SK-N-SH treated with all-trans-retinoic acid at 6 μM for 48 hours (cell line): ENCODE data around the gene PDE3A.

Experiments
- ATAC-seq: fragments of 200-7000 bp; cut with Tn5 transposase; 3 replicates; pipeline ENCODE4 v1.9.1; 2020; ENCODE audit warnings: mild to moderate bottlenecking, moderate library complexity
- ARNTL ChIP-seq: fragments of 450-650 bp; formaldehyde crosslinking; IDR thresholded peaks from 2 replicates; pipeline ENCODE4 v1.5.0; 2020; ENCODE audit warnings: low read depth, mild to moderate bottlenecking, moderate library complexity, borderline replicate concordance
- BACH2 ChIP-seq: fragments of 250-450 bp; sonication (Bioruptor Pico); IDR thresholded peaks from 2 replicates; pipeline ENCODE4 v1.9.0; 2021; ENCODE audit warnings: mild to moderate bottlenecking, borderline replicate concordance
- CREB5 ChIP-seq: fragments of 250-450 bp; sonication (Bioruptor Pico); IDR thresholded peaks from 2 replicates; pipeline ENCODE4 v1.5.1; 2020; ENCODE audit warnings: low read depth, mild to moderate bottlenecking, moderate library complexity
- CSDC2 ChIP-seq: fragments of 250-450 bp; sonication (Bioruptor Pico); IDR thresholded peaks from 2 replicates; pipeline ENCODE4 v1.5.0; 2020; ENCODE audit warnings: mild to moderate bottlenecking, moderate library complexity
- CSRNP3 ChIP-seq: fragments of 250-450 bp; sonication (Bioruptor Pico); IDR thresholded peaks from 2 replicates; pipeline ENCODE4 v1.5.1; 2021; ENCODE audit warnings: mild to moderate bottlenecking, moderate library complexity
- ESRRG ChIP-seq: fragments of 250-450 bp; sonication (Bioruptor Pico); IDR thresholded peaks from 2 replicates; pipeline ENCODE4 v1.6.1; 2021; ENCODE audit warnings: mild to moderate bottlenecking
- ISL1 ChIP-seq: fragments of 250-450 bp; sonication (Bioruptor Pico); IDR thresholded peaks from 2 replicates; pipeline ENCODE4 v2.1.2; 2022; ENCODE audit warnings: mild to moderate bottlenecking, moderate library complexity
- OSR1 ChIP-seq: fragments of 250-450 bp; sonication (Bioruptor Pico); IDR thresholded peaks from 2 replicates; pipeline ENCODE4 v1.8.0; 2022; ENCODE audit warnings: moderate library complexity, mild to moderate bottlenecking, inconsistent platforms
- PATZ1 ChIP-seq: fragments of 250-450 bp; sonication (Bioruptor Pico); IDR thresholded peaks from 2 replicates; pipeline ENCODE4 v1.8.0; 2020; ENCODE audit warnings: mild to moderate bottlenecking, moderate library complexity, borderline replicate concordance
- POU6F1 ChIP-seq: fragments of 250-450 bp; sonication (Bioruptor Pico); IDR thresholded peaks from 2 replicates; pipeline ENCODE4 v1.8.0; 2021; ENCODE audit warnings: low read depth, mild to moderate bottlenecking, moderate library complexity, borderline replicate concordance
- PPARA ChIP-seq: fragments of 250-450 bp; sonication (Bioruptor Pico); IDR thresholded peaks from 2 replicates; pipeline ENCODE4 v1.5.0; 2020; ENCODE audit warnings: mild to moderate bottlenecking, borderline replicate concordance
- RARB ChIP-seq: fragments of 250-450 bp; sonication (Bioruptor Pico); IDR thresholded peaks from 2 replicates; pipeline ENCODE4 v1.8.0; 2021; ENCODE audit warnings: mild to moderate bottlenecking, moderate library complexity
- SNAI2 ChIP-seq: fragments of 250-450 bp; sonication (Bioruptor Pico); IDR thresholded peaks from 2 replicates; pipeline ENCODE4 v1.5.0; 2020; ENCODE audit warnings: mild to moderate bottlenecking, moderate library complexity
- TCF4 ChIP-seq: fragments of 250-450 bp; sonication (Bioruptor Pico); IDR thresholded peaks from 2 replicates; pipeline ENCODE4 v1.8.0; 2021; ENCODE audit warnings: mild to moderate bottlenecking, moderate library complexity, borderline replicate concordance
- TOX ChIP-seq: fragments of 250-450 bp; sonication (Bioruptor Pico); IDR thresholded peaks from 2 replicates; pipeline ENCODE4 v1.8.0; 2021; ENCODE audit warnings: mild to moderate bottlenecking, moderate library complexity, borderline replicate concordance
- TSHZ2 ChIP-seq: fragments of 250-450 bp; sonication (Bioruptor Pico); IDR thresholded peaks from 2 replicates; pipeline ENCODE4 v1.5.0; 2020; ENCODE audit warnings: mild to moderate bottlenecking, moderate library complexity
- ZFP3 ChIP-seq: fragments of 250-450 bp; sonication (Bioruptor Pico); IDR thresholded peaks from 2 replicates; pipeline ENCODE4 v1.5.0; 2020; ENCODE audit warnings: mild to moderate bottlenecking, moderate library complexity
- ZFP30 ChIP-seq: fragments of 450-650 bp; formaldehyde crosslinking; IDR thresholded peaks from 2 replicates; pipeline ENCODE4 v1.5.0; 2022; ENCODE audit warnings: mild to moderate bottlenecking, moderate library complexity
- ZNF565 ChIP-seq: fragments of 450-650 bp; formaldehyde crosslinking; conservative IDR thresholded peaks from 2 replicates; pipeline ENCODE4 v1.5.0; 2020; ENCODE audit warnings: low read depth, mild to moderate bottlenecking, moderate library complexity
- ZNF70 ChIP-seq: fragments of 450-650 bp; formaldehyde crosslinking; IDR thresholded peaks from 2 replicates; pipeline ENCODE4 v1.5.0; 2020; ENCODE audit warnings: mild to moderate bottlenecking, moderate library complexity
- ZNF8 ChIP-seq: fragments of 450-650 bp; formaldehyde crosslinking; IDR thresholded peaks from 2 replicates; pipeline ENCODE4 v1.5.0; 2020; ENCODE audit warnings: mild to moderate bottlenecking, moderate library complexity

The PDE3A gene

GRCh38 chr12:20624718-20625117 lies 256.4 kb downstream of the PDE3A start:
- peak; percentile 74 for ATAC-seq
- TF ChIP-seq ZNF565 (CRISPR knock-in tag) (no peak), RARB (no peak), ZNF70 (CRISPR knock-in tag) (no peak), SNAI2 (CRISPR knock-in tag) (no peak), PPARA (CRISPR knock-in tag) (no peak), CSDC2 (CRISPR knock-in tag) (no peak), ARNTL (CRISPR knock-in tag) (no peak), TSHZ2 (no peak; the same call in 1 of the 2 replicates), BACH2 (CRISPR knock-in tag) (no peak), OSR1 (CRISPR knock-in tag) (no peak)
- TF ChIP-seq, all 23 proteins: peak for 0

- ATAC-seq = no peak
- TF ChIP-seq POU6F1 = no peak
- no peak for TF ChIP-seq CSRNP3
- no peak for TF ChIP-seq ZNF565 (CRISPR knock-in tag)
- TF ChIP-seq PPARA (CRISPR knock-in tag) = no peak
- TF ChIP-seq BACH2 (CRISPR knock-in tag) = no peak
- TF ChIP-seq PATZ1 (CRISPR knock-in tag) = no peak
- TF ChIP-seq RARB = no peak
- TF ChIP-seq ZNF70 (CRISPR knock-in tag) = no peak
- no peak for TF ChIP-seq TOX (CRISPR knock-in tag)
Observed at GRCh38 chr12:20625531-20625930, 257.2 kb downstream of the PDE3A start.

GRCh38 chr12:20627001-20627588 lies 258.8 kb downstream of the PDE3A start:
- no peak for TF ChIP-seq ARNTL (CRISPR knock-in tag)
- TF ChIP-seq ISL1 (CRISPR knock-in tag) = no peak
- no peak for TF ChIP-seq SNAI2 (CRISPR knock-in tag)
- TF ChIP-seq ZFP30 (CRISPR knock-in tag) = no peak
- TF ChIP-seq TCF4 (CRISPR knock-in tag) = no peak
- no peak for TF ChIP-seq CSDC2 (CRISPR knock-in tag)
- TF ChIP-seq ESRRG (CRISPR knock-in tag) = no peak
- no peak for TF ChIP-seq BACH2 (CRISPR knock-in tag)
- no peak for TF ChIP-seq OSR1 (CRISPR knock-in tag)
- no peak for TF ChIP-seq POU6F1
- TF ChIP-seq RARB = no peak
- TF ChIP-seq ZFP3 (CRISPR knock-in tag) = no peak
- TF ChIP-seq ZNF565 (CRISPR knock-in tag) = no peak
- no peak for TF ChIP-seq CREB5 (CRISPR knock-in tag)
- TF ChIP-seq TOX (CRISPR knock-in tag) = no peak
- TF ChIP-seq ZNF8 = no peak
- TF ChIP-seq ZNF70 (CRISPR knock-in tag) = no peak
- TF ChIP-seq TSHZ2 = no peak
- TF ChIP-seq, all 23 proteins: peak for 0
- no peak for ATAC-seq
